Stimulated activated CD8-positive, alpha-beta memory T cell treated with anti-CD3 and anti-CD28 coated beads, Interleukin-15, amount 100 ng/mL, for 4 hours (primary cell): ENCODE data around the gene ALK.

Experiments used
- DNase-seq, 2 donors: peaks; one replicate each; pipeline ENCODE4 v3.0.0-alpha.2; 2020; ENCODE audit warnings: low read depth in 2 of 2

The ALK gene

GRCh38 chr2:29528891-29529520 is 392.4 kb downstream of the ALK start:
- no peak for DNase-seq

DNA sequence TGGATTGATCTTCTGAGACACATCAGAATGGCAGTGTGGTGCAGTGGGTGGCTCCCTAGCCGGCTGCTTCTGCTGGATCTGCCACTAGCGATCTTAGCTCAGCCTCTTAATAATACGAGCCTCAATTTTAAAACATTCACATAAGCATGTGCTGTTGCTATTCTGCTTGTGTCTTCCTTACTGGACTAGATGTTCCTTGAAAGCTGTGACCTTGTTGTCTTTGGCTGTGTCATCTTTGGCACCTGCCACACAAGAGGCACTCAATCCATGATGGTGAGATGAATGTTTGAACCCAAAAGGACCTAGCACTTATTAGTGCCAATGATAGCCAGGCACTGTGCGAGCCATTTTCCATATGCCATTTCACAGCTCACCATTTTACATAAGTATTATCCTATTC is 393.0 kb downstream of the ALK start:
- no peak for DNase-seq

DNA sequence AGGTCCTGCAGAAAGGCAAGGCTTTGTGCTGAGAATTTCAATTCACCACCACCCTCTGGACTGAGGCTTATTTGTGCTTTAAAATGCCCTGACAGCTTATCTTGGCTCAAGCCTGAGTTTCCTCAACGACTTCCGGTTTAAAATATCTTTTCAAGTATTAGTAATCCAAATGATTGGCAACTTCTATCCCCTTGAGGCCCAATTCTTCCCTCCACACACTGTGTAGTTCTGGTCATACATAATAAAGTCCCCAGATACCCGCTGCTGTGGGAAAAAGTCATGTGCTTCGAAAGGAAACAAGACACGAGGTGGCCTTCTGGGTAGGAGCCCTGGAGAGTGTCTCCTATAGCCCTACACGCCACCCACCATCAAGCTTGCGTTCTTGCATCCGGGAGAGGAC is 393.4 kb downstream of the ALK start:
- no peak for DNase-seq

DNA sequence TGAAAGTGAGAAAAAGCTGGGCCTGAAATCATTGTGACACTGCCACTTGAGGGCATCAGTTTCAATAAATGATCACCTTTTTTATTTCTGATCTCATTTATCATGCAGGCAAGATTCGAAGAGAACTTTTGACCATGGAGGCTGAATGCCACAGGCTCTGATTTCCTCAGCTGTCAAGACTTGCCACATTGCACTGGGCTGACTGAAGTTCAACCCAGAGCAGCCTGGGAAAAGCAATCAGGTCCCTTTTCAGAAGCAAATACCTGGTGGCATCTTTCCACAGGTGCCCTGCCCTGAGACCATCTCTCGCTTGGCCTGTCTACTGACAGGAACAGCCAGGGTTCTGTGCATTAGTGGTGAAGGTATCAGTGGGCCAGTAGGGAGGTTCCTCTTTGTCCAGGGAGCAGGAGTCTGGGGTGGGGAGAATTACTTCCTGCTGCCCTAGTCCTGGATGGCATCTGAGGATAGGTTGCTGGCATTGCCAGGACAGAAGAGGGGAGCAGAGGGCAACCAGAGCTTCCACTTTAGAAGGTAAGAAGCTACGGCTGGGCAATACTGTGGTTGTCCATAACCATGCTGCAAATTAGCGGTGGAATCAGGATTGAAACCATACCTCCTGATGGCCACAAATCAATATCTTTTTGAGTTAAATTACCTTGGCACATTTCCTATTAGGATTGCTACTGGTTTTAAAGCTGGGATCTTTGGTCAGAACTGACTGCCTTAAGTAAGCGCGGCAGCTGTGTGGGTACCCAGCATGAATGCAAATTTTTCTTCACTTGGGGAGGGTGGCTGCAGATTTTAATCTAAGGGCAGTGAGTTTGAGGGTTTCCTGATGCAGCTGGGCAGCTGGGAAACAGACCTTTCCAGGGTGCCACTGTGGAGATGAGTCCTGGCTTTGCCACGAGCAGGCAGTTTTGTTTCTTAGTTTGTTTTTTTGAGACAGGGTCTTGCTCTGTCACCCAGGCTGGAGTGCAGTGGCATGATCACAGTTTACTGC is 394.5 kb downstream of the ALK start:
- no peak for DNase-seq

DNA sequence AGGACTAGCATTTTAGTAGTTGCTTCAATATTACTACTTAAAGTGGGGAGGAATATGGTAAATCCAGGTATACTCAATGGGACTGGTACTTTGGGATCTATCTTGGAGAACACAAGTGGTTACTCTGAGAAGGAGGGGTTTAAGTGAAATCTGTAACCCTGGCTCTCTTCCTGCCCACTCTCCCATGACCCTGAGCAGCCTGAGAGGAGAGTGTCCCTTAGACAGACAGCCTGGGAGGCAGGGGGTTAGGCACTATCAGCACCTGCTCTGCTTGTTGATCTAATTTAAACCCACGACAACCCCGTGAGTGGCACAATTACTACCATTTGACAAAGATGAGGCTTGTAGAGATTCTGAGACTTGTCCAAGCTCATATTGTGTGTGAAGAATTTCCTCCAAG is 395.5 kb downstream of the ALK start:
- DNase-seq: no peak

GRCh38 chr2:29524652-29525051 is 396.7 kb downstream of the ALK start:
- no peak for DNase-seq

DNA sequence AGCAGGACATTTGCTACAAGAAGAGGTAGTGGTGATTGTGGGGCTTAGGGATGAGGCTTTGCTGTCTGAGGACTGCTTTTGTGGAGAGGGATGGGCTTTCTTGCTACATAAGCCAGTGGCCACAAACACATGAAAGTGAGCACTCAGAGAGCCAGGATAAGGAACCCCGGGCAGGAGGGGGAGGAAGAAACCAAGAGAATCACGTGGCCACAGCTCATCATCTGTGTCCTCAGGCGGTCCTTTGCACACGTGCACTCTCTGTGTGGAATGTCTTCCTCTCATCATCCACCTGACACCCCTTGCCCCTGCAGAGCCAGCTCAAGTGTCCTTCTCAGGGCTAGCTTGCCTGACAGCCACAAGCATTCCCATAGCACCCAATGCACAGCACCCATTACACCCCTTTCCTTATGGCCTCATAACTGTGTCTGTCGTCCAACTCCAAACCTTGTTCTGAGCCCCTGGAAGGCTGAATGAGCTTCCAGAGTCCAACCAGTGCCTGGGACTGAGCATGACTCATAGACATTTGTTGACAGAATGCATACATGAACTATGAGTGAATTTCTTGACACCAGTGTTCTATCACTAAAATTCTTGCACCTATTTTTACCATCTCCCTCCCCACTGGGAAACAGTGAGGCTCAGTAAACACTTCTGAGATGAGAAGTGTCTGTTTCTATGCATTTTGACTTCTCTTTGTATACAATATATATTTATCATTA is 398.3 kb downstream of the ALK start:
- no peak for DNase-seq

DNA sequence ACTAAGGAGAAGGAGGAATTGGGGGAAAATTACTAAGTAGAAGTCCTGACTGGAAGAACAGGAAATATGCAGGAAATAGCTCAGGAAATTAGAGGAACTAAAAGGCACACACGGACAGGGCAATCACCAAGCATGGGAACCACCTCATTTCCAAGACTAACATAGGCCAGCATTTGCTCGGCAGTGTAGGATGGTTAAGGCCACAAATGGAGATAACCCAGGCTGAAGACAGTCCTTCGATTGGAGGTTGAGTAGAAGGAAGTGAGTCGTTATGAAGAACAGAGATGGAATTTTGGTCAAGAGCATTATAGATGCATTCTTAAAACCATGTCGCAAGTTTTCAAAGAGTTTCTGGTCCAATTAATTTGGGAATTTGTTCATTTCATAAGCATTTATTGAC is 401.4 kb downstream of the ALK start:
- DNase-seq: no peak

DNA sequence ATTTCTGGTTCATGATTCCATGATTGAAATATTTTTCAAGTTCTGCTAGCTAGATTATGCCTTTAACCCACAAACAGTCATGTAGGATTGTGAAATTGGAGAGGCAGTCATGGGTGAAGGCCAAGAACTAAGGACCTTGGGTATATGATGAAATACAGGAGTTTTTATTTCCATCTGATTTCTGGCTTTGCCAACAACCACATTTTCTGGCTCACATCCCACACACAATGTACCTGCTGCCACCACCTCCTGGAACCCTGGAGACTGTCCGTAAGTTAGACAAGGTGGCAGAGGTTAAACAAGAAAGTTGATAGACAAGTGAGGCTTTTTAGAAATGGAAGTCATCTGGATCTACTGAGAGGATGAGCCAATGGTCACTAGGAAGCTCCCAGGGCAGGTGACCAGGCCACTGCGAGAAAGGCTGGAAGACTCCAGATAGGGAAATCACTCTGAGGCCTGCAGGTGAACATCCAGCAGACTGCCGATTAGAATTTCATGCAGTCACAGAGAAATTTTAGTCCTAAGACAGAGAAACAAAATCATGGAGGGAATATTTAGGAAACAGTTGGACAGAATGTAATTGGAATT is 402.0 kb downstream of the ALK start:
- DNase-seq: no peak

GRCh38 chr2:29518646-29519337 is 402.6 kb downstream of the ALK start:
- no peak for DNase-seq

GRCh38 chr2:29518010-29518409 is 403.4 kb downstream of the ALK start:
- DNase-seq: no peak

- no peak for DNase-seq
Measured at GRCh38 chr2:29517413-29517812, 404.0 kb downstream of the ALK start.

DNA sequence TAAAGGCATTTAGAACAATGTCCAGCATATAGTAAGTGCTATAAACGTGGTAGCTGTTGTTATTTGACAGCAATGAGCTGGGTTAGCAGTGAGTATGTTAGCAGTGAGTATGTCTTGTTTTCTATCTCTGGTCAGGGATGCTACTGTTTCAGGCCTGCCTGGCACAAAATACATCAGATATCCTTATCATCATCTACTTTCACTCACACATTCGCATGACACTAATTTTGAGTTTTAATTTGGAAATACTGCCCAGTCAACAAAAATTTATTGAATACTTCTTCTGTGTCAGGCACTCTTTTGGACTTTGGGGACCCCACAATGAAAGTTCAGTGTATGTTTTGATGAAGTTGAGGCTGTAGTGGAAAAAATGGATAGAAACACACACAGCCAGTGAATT is 404.6 kb downstream of the ALK start:
- DNase-seq: no peak

GRCh38 chr2:29509878-29510277 is 411.5 kb downstream of the ALK start:
- DNase-seq: no peak

DNA sequence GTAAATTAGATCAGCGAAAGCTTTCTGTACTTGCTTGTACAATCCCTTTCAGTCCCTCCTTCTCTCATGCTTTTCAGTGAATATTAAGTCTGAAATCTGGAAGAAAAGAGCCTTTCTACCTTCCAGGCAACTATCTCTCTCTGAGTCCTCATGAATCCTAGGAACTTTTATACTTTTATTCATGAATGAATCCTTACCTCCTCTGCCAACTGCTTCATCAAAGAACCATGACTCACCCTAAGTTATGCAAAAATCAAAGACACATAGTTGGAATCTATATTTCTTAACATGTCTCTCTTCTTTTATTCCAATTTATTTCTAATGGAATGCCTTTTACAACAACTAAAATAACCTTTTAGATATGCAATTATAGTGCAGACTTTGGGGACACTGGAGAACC is 412.0 kb downstream of the ALK start:
- no peak for DNase-seq

DNA sequence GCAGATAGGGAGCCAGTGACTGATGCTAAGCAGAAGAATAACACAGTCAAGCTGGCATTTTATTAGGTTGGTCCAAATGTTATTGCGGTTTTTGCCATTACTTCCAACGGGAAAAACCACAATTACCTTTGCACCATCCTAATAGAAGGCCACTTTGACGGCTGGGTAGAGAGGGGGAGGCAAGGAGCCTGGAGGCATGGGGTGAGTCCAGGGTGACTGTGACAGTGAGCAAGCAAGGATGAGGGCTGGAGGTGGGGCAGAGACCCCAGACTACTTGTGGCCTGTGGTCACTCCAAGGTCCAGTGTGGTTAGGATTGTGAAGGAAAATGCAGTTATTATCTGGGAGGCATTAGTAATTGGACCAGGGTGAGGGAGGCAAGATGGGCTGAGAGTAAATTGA is 416.6 kb downstream of the ALK start:
- DNase-seq: no peak

GRCh38 chr2:29502460-29502911 is 418.9 kb downstream of the ALK start:
- no peak for DNase-seq

DNA sequence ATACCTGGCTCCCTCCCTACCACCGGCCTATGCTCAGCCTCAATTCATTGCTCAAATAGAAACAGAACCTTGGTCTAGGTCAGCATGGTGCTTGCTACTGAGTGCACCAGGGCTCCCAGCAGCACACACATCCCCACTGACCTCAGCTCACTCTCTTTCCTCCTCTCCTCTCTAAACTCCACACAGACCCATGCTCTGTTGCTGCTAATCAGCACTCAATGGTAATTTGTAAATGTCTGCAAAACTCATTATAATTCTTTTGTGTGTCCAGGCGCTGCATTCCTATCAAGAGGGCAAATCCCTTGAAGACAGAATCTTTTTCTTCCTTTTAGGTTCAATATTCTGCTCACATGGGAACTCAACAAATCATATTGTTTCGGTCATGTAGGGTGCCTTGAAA is 424.0 kb downstream of the ALK start:
- DNase-seq: no peak

GRCh38 chr2:29496198-29496597 is 425.2 kb downstream of the ALK start:
- no peak for DNase-seq

GRCh38 chr2:29495536-29496060 is 425.8 kb downstream of the ALK start:
- no peak for DNase-seq

GRCh38 chr2:29495068-29495467 is 426.3 kb downstream of the ALK start:
- DNase-seq: no peak
